Stimulated activated memory B cell treated with anti-CD40 and anti-IgM and Interleukin-4, amounts not matched to agents 10 μg/mL and 1 μg/mL and 100 μg/mL, for 72 hours (primary cell): ENCODE results near the gene RAB24.

Source experiments
- ATAC-seq: fragments of 150-1000 bp; cut with Tn5 transposase; 2 replicates; pipeline ENCODE4 v1.10.0; 2021
- H3K27ac Mint-ChIP-seq: one replicate; pipeline ENCODE4 v1.8.0; 2022; ENCODE audit warnings: mild to moderate bottlenecking, mixed read lengths
- H3K27me3 Mint-ChIP-seq: one replicate; pipeline ENCODE4 v1.8.0; 2022; ENCODE audit warnings: mixed read lengths
- H3K36me3 Mint-ChIP-seq: one replicate; pipeline ENCODE4 v1.8.0; 2022; ENCODE audit warnings: mixed read lengths
- H3K4me1 Mint-ChIP-seq: one replicate; pipeline ENCODE4 v1.8.0; 2022; ENCODE audit warnings: mixed read lengths
- H3K4me3 Mint-ChIP-seq: one replicate; pipeline ENCODE4 v1.8.0; 2022; ENCODE audit warnings: mild to moderate bottlenecking, moderate library complexity, mixed read lengths
- H3K9me3 Mint-ChIP-seq: one replicate; pipeline ENCODE4 v1.8.0; 2022; ENCODE audit warnings: mixed read lengths

The RAB24 gene

GRCh38 chr5:177325868-177326381, 22.4 kb upstream of the RAB24 start:
- peaks cover 26% of the 10 kb centered on the region for H3K36me3 Mint-ChIP-seq
- no peak overlapping the region for H3K4me3 Mint-ChIP-seq
- no peak overlapping the region for H3K27ac Mint-ChIP-seq
- ATAC-seq = no peak
- H3K27me3 Mint-ChIP-seq = no peaks in the 10 kb centered on the region
- peaks cover 15% of the 10 kb centered on the region for H3K4me1 Mint-ChIP-seq
- H3K9me3 Mint-ChIP-seq = no peaks in the 10 kb centered on the region

GRCh38 chr5:177320879-177321278, 17.4 kb upstream of the RAB24 start:
- H3K9me3 Mint-ChIP-seq = peaks cover 6% of the 10 kb centered on the region
- ATAC-seq = peak; percentile 54
- H3K4me3 Mint-ChIP-seq = no peak overlapping the region
- peaks cover 15% of the 10 kb centered on the region for H3K36me3 Mint-ChIP-seq
- H3K27ac Mint-ChIP-seq = no peak overlapping the region
- H3K4me1 Mint-ChIP-seq = peaks cover 28% of the 10 kb centered on the region
- no peaks in the 10 kb centered on the region for H3K27me3 Mint-ChIP-seq

GRCh38 chr5:177319913-177320588, 16.5 kb upstream of the RAB24 start:
- Mint-ChIP-seq H3K36me3 (peaks cover 15% of the 10 kb centered on the region), H3K4me1 (peaks cover 28% of the 10 kb centered on the region), H3K9me3 (peaks cover 6% of the 10 kb centered on the region), H3K27ac (no peak overlapping the region), H3K27me3 (no peaks in the 10 kb centered on the region), H3K4me3 (no peak overlapping the region)
- no peak for ATAC-seq

GRCh38 chr5:177317959-177318377, 14.4 kb upstream of the RAB24 start:
- no peaks in the 10 kb centered on the region for H3K27me3 Mint-ChIP-seq
- peaks cover 6% of the 10 kb centered on the region for H3K9me3 Mint-ChIP-seq
- no peak overlapping the region for H3K4me3 Mint-ChIP-seq
- H3K4me1 Mint-ChIP-seq = peaks cover 28% of the 10 kb centered on the region
- no peak overlapping the region for H3K27ac Mint-ChIP-seq
- H3K36me3 Mint-ChIP-seq = peaks cover 15% of the 10 kb centered on the region
- peak; percentile 61 for ATAC-seq

- H3K27me3 Mint-ChIP-seq = no peaks in the 10 kb centered on the region
- H3K9me3 Mint-ChIP-seq = peaks cover 6% of the 10 kb centered on the region
- H3K4me3 Mint-ChIP-seq = no peak overlapping the region
- no peak overlapping the region for H3K27ac Mint-ChIP-seq
- peaks cover 34% of the 10 kb centered on the region for H3K4me1 Mint-ChIP-seq
- H3K36me3 Mint-ChIP-seq = peaks cover 11% of the 10 kb centered on the region
- no peak for ATAC-seq
Observed at GRCh38 chr5:177316005-177316404, 12.5 kb upstream of the RAB24 start.

- no peak for ATAC-seq
- Mint-ChIP-seq H3K9me3 (peaks cover 6% of the 10 kb centered on the region), H3K4me3 (no peak overlapping the region), H3K4me1 (peaks cover 34% of the 10 kb centered on the region), H3K27me3 (no peaks in the 10 kb centered on the region), H3K27ac (no peak overlapping the region), H3K36me3 (peaks cover 11% of the 10 kb centered on the region)
Observed at GRCh38 chr5:177315411-177315810, 11.9 kb upstream of the RAB24 start.

GRCh38 chr5:177314376-177315342, 11.1 kb upstream of the RAB24 start:
- Mint-ChIP-seq H3K9me3 (peaks cover 3% of the 10 kb centered on the region), H3K4me1 (peaks cover 38% of the 10 kb centered on the region), H3K27ac (no peak overlapping the region), H3K36me3 (peaks cover 6% of the 10 kb centered on the region), H3K4me3 (no peak overlapping the region), H3K27me3 (no peaks in the 10 kb centered on the region)
- no peak for ATAC-seq

- no peak for ATAC-seq
- peaks cover 47% of the 10 kb centered on the region for H3K4me1 Mint-ChIP-seq
- no peaks in the 10 kb centered on the region for H3K36me3 Mint-ChIP-seq
- H3K27me3 Mint-ChIP-seq = no peaks in the 10 kb centered on the region
- no peak overlapping the region for H3K27ac Mint-ChIP-seq
- no peaks in the 10 kb centered on the region for H3K9me3 Mint-ChIP-seq
- no peak overlapping the region for H3K4me3 Mint-ChIP-seq
Observed at GRCh38 chr5:177313561-177314259, 10.2 kb upstream of the RAB24 start.

- Mint-ChIP-seq H3K4me3 (peak overlapping the region; percentile 86), H3K36me3 (no peaks in the 10 kb centered on the region), H3K27me3 (no peaks in the 10 kb centered on the region), H3K4me1 (peaks cover 50% of the 10 kb centered on the region), H3K27ac (peak overlapping the region; percentile 23), H3K9me3 (no peaks in the 10 kb centered on the region)
- peak; percentile 6 for ATAC-seq
Observed at GRCh38 chr5:177312649-177313181, 9.2 kb upstream of the RAB24 start.

GRCh38 chr5:177311723-177312648, 8.5 kb upstream of the RAB24 start, which contains the start of gene MXD3:
TSS of gene MXD3 (minus strand) at chr5:177311898. CDS start at chr5:177311830, 68 bp downstream.
- Mint-ChIP-seq H3K4me1 (peaks cover 54% of the 10 kb centered on the region), H3K36me3 (peaks cover under 1% of the 10 kb centered on the region), H3K4me3 (peak within 1 kb of the TSS; percentile 86)

GRCh38 chr5:177311392-177311722, 7.8 kb upstream of the RAB24 start:
- H3K4me3 Mint-ChIP-seq = peak overlapping the region; percentile 86

More at GRCh38 chr5:177311723-177312648, 8.5 kb upstream of the RAB24 start, which contains the start of gene MXD3:
- no peaks in the 10 kb centered on the region for H3K9me3 Mint-ChIP-seq
- ATAC-seq = peak; percentile 93
- H3K27me3 Mint-ChIP-seq = no peaks in the 10 kb centered on the region
- H3K27ac Mint-ChIP-seq = peak within 1 kb of the TSS; percentile 23

GRCh38 chr5:177310757-177311391, 7.4 kb upstream of the RAB24 start:
- no peaks in the 10 kb centered on the region for H3K9me3 Mint-ChIP-seq
- H3K4me3 Mint-ChIP-seq = peak overlapping the region; percentile 73
- peak overlapping the region; percentile 23 for H3K27ac Mint-ChIP-seq
- peaks cover 12% of the 10 kb centered on the region for H3K36me3 Mint-ChIP-seq
- ATAC-seq = peak; percentile 34
- peaks cover 65% of the 10 kb centered on the region for H3K4me1 Mint-ChIP-seq
- no peaks in the 10 kb centered on the region for H3K27me3 Mint-ChIP-seq

More at GRCh38 chr5:177311392-177311722, 7.8 kb upstream of the RAB24 start:
- H3K4me1 Mint-ChIP-seq = peaks cover 60% of the 10 kb centered on the region
- peak overlapping the region; percentile 23 for H3K27ac Mint-ChIP-seq
- no peaks in the 10 kb centered on the region for H3K9me3 Mint-ChIP-seq
- H3K36me3 Mint-ChIP-seq = peaks cover 7% of the 10 kb centered on the region
- ATAC-seq = peak; percentile 1
- H3K27me3 Mint-ChIP-seq = no peaks in the 10 kb centered on the region

GRCh38 chr5:177310332-177310731, 6.8 kb upstream of the RAB24 start:
- H3K27me3 Mint-ChIP-seq = no peaks in the 10 kb centered on the region
- ATAC-seq = no peak
- no peaks in the 10 kb centered on the region for H3K9me3 Mint-ChIP-seq
- peak overlapping the region; percentile 23 for H3K27ac Mint-ChIP-seq
- peaks cover 71% of the 10 kb centered on the region for H3K4me1 Mint-ChIP-seq
- no peak overlapping the region for H3K4me3 Mint-ChIP-seq
- H3K36me3 Mint-ChIP-seq = peaks cover 17% of the 10 kb centered on the region
